GM23338 (cell line): ENCODE measurements around the gene CEND1.

ENCODE experiments used
- CTCF ChIP-seq, 2 experiments: fragments of 200-600 bp in 1 of 2; sonication (generic) in 1 of 2; conservative IDR thresholded peaks; 2 replicates each; pipeline versions ENCODE4 v1.5.1 to v1.6.1; 2016 to 2017; ENCODE audit warnings: antibody characterized with exemption in 2 of 2, low read depth in 2 of 2, mild to moderate bottlenecking in 2 of 2, moderate library complexity in 1 of 2
- EZH2 ChIP-seq: fragments of 200-600 bp; sonication (generic); IDR thresholded peaks from one replicate; pipeline ENCODE4 v1.8.0; 2017; ENCODE audit warnings: antibody characterized with exemption, mild to moderate bottlenecking, low read depth; ENCODE audit not compliant: unreplicated experiment
- EZH2phosphoT487 ChIP-seq: fragments of 200-600 bp; sonication (generic); IDR thresholded peaks from one replicate; pipeline ENCODE4 v1.8.1; 2018; ENCODE audit warnings: antibody characterized with exemption; ENCODE audit not compliant: unreplicated experiment
- POLR2AphosphoS5 ChIP-seq: IDR thresholded peaks from 2 replicates; pipeline ENCODE4 v1.6.1; 2016; ENCODE audit warnings: antibody characterized with exemption, low read depth
- REST ChIP-seq: IDR thresholded peaks from one replicate; pipeline ENCODE4 v1.6.1; 2018; ENCODE audit warnings: antibody characterized with exemption; ENCODE audit not compliant: unreplicated experiment
- STAT1 ChIP-seq: IDR thresholded peaks from one replicate; pipeline ENCODE4 v1.6.1; 2016; ENCODE audit warnings: antibody characterized with exemption; ENCODE audit not compliant: unreplicated experiment
- ZNF114 ChIP-seq: fragments of 250-450 bp; sonication (Bioruptor Pico); IDR thresholded peaks from 2 replicates; pipeline ENCODE4 v1.5.0; 2020; ENCODE audit warnings: mild to moderate bottlenecking, moderate library complexity
- ZNF331 ChIP-seq: fragments of 250-450 bp; sonication (Bioruptor Pico); IDR thresholded peaks from 2 replicates; pipeline ENCODE4 v1.5.0; 2020; ENCODE audit warnings: low read depth, mild to moderate bottlenecking, moderate library complexity
- ZNF462 ChIP-seq: fragments of 250-450 bp; sonication (Bioruptor Pico); IDR thresholded peaks from 2 replicates; pipeline ENCODE4 v1.5.0; 2020; ENCODE audit warnings: mild to moderate bottlenecking, moderate library complexity

- TF ChIP-seq ZNF114 (CRISPR knock-in tag) (no peak), CTCF (conservative IDR thresholded peaks at IDR 0.05; ENCODE audit: low read depth in 2 of 2) (no peak), EZH2 (no peak), EZH2phosphoT487 (no peak), ZNF331 (CRISPR knock-in tag) (no peak), POLR2AphosphoS5 (peak; percentile 5; the same call in 1 of the 2 replicates), ZNF462 (CRISPR knock-in tag) (no peak), STAT1 (no peak), REST (no peak)
Measured at GRCh38 chr11:764322-765024, 25.4 kb downstream of the CEND1 start.
